Fibroblast of the aortic adventitia (primary cell): Measurements from ENCODE around the gene NRXN3. TPM values are rescaled to one million over a fixed set of nuclear protein-coding genes. Genes with fewer than 3 reads are reported as not detected.

ENCODE experiments used
- DNase-seq: peaks from one replicate; pipeline ENCODE4 v3.0.0-alpha.2; 2010; ENCODE audit warnings: low read depth
- H3K4me3 ChIP-seq: 2 replicates; pipeline ENCODE4 v1.5.1; 2011; ENCODE audit warnings: low read depth, mild to moderate bottlenecking, control low read depth, low read length, moderate library complexity
- total RNA-seq: library from RNA; depleted of rRNA; stranded (reverse); fragments of >200 nt; gene quantifications from 2 replicates; pipeline ENCODE4 v1.2.3, GENCODE V29; 2012; ENCODE audit warnings: low replicate concordance
- TF ChIP-seq, protein P1 (sequence below): IDR thresholded peaks from 2 replicates; pipeline ENCODE4 v1.5.1; 2011; ENCODE audit warnings: mild to moderate bottlenecking, low read length, control low read depth, inconsistent platforms; ENCODE audit not compliant: insufficient read depth

Gene NRXN3
- total RNA-seq, 1 donor: 0.18 TPM

DNA sequence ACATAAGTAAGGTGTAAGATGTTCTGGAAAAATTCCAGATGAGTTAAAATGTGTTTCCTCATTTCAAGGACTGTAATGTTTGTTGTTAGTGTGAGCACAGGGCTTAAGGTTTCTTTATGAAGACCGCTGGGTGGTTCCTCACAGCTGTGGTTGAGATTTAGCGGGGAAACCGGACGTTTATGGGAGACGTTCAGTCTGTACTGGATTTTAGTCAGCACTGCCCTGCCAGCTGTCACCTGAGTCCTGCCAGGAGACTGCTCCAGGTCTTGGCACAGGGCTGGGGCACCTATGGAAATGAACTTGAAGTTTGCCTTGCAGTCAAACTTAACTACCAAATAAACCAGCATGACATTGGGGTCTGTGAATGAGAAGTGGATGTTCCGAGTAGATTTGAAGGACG lies 1485.9 kb downstream of the NRXN3 start:
- DNase-seq: no peak
- TF ChIP-seq, protein P1, sequence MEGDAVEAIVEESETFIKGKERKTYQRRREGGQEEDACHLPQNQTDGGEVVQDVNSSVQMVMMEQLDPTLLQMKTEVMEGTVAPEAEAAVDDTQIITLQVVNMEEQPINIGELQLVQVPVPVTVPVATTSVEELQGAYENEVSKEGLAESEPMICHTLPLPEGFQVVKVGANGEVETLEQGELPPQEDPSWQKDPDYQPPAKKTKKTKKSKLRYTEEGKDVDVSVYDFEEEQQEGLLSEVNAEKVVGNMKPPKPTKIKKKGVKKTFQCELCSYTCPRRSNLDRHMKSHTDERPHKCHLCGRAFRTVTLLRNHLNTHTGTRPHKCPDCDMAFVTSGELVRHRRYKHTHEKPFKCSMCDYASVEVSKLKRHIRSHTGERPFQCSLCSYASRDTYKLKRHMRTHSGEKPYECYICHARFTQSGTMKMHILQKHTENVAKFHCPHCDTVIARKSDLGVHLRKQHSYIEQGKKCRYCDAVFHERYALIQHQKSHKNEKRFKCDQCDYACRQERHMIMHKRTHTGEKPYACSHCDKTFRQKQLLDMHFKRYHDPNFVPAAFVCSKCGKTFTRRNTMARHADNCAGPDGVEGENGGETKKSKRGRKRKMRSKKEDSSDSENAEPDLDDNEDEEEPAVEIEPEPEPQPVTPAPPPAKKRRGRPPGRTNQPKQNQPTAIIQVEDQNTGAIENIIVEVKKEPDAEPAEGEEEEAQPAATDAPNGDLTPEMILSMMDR: no peak

DNA sequence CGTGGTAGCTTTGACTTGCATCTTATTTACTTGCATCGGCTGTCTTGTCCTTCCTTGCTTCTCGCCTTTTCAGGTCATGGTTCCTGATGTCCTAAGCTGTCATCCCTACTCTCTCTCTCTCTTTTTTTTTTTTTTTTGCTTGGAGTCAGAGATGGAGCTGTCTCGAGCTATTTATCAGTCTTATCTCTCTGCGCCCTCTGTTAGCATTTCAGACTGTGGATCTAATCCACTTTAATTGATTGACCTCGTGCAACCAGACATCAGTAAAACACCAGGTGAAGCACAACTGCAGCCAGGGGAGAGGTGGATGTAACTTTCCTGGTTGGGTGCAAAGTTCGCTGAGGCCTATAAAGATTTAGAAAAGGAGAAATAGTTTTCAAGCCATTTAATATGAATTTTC lies 1486.3 kb downstream of the NRXN3 start:
- TF ChIP-seq, protein P1: no peak
- DNase-seq: no peak

More for the DNA sequence above, 1485.9 kb downstream of the NRXN3 start:
- H3K4me3 ChIP-seq: no peak overlapping the region

DNA sequence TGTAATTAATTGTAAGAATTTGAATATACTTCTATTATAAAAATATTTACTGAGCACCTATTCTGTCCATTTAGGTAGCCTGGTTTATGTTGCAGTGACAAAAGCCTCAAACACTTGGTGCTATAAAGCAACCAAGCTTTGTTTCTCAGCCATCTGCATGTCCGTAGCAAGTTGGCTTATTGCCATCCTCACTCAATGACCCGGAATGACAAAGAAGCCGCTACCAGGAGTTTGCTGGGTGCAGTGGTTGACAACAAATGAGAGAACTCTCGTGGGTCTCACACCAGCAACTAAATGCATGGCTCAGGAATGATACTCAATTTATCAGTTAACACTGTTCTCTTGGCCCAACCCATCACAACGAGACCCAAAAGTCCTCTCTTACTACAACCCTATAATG lies 1488.0 kb downstream of the NRXN3 start:
- TF ChIP-seq, protein P1: no peak
- DNase-seq: no peak
- no peak overlapping the region for H3K4me3 ChIP-seq

More for the DNA sequence above, 1486.3 kb downstream of the NRXN3 start:
- H3K4me3 ChIP-seq: no peak overlapping the region

DNA sequence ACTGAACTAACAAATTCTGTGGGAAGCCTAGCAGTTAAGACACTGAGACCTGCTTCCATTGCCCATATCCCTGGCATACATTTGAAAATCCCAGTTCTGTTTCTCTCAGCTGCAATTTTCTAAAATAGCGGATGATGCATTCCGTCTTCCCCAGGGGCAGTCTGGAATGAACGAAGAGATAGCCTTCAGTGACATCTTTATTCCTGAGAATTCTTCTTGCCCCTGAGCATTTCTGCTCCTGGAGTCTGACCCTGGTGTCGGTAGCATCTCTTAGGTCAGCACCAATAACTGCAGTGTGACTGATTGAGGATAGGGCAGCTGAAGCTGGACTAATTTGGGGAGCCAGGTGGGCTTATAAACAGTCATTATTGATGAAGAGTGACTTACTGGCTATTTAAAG lies 1488.6 kb downstream of the NRXN3 start:
- no peak for DNase-seq
- TF ChIP-seq, protein P1: no peak
- no peak overlapping the region for H3K4me3 ChIP-seq

DNA sequence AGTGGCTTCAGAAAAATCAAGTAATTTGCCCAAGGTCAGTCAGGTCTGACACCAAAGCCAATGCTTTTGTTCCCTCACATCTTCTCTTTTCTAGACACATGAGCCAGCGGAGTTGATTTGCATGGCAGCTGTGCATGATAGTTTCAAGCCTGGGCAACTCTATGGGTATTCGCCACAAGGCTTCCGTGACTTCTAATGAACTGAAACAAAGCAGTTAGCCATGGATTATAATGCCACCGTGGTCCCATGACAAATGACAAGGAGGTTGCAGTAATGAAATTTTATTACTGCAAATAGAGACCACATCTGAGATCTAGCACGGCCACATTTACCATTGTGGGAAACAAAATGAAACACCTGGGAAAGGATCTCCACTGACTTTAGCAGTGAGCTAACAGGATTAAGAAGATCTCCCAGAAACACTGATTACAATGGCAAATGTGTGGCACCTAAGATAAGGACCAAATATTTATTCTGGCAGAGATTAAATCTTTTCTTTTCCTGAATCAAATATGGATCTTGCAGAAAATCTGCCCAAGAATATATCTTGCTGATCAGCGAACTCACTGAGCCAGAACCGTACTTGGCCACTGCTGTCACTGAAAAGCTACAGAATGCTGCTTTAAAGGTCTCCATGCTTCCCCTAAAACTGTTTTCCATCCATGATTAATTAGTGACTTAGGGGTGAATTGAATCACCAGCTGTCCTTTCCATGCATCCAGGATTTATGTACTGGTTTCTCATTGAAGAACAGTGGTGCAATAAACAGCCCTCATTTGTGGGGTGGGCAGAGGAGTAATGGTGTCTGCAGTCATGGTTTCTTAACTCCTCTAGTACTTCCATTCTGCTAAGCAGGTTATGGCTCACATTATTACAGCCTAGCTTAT lies 1490.1 kb downstream of the NRXN3 start:
- no peak overlapping the region for H3K4me3 ChIP-seq
- no peak for DNase-seq
- TF ChIP-seq, protein P1: no peak

DNA sequence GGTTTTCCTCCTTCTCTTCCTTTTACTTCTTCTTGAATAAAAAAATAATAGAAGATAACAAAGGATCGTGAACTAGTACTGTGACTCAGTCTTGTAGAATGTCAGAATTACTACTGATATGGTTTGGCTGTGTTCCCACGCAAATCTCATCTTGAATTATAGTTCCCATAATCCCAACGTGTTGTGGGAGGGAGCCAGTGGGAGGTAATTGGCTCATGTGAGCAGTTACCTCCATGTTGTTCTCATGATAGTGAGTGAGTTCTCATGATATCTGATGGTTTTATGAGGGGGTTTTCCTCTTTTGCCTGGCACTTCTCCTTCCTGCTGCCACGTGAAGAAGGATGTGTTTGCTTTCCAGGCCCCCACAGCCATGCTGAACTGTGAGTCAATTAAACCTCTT lies 1491.6 kb downstream of the NRXN3 start:
- TF ChIP-seq, protein P1: no peak
- peak; percentile 7 for DNase-seq
- H3K4me3 ChIP-seq: no peak overlapping the region

DNA sequence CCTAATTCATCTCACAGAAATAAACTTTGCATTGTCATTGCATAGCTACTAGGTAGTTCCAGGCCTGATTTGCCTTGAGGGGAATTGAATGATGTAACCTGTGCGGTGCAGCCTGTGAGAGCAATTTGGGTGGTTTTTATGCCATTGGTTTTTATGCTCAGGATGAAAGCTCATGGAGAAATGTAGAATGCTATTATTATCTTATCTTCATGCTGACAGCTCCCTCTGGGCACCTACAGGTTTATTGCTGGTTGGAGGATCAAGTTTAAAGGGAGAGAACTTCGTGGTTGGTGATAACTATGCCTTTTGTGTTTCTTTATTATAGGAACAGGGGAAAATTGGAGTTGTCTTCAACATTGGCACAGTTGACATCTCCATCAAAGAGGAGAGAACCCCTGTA lies 1493.3 kb downstream of the NRXN3 start:
- DNase-seq: no peak
- H3K4me3 ChIP-seq: no peak overlapping the region
- TF ChIP-seq, protein P1: no peak
